Breast epithelium (tissue), 3 donors: ENCODE data around the gene SLC30A10.

Experiments
- CTCF ChIP-seq, 3 donors: fragments of 450-650 bp; IDR thresholded peaks; one replicate each; pipeline ENCODE4 v1.5.1; 2016 to 2017; ENCODE audit warnings: antibody characterized with exemption in 3 of 3, mild to moderate bottlenecking in 3 of 3, moderate library complexity in 3 of 3
- POLR2A ChIP-seq: fragments of 450-650 bp; IDR thresholded peaks from one replicate; pipeline ENCODE4 v1.6.1; 2016; ENCODE audit warnings: antibody characterized with exemption, mild to moderate bottlenecking, moderate library complexity
- POLR2AphosphoS5 ChIP-seq, 3 donors: sonication (generic); formaldehyde crosslinking; IDR thresholded peaks; one replicate each; pipeline ENCODE4 v1.6.1; 2017; ENCODE audit warnings: antibody characterized with exemption in 3 of 3

- TF ChIP-seq CTCF (IDR thresholded peaks at IDR 0.05) (no peak), POLR2A (no peak), POLR2AphosphoS5 (IDR thresholded peaks at IDR 0.05) (no peak)
Measured at GRCh38 chr1:219900201-219900600, 28.2 kb downstream of the SLC30A10 start.
